BJ (cell line): ENCODE measurements around the gene HID1. TPM values are rescaled to one million over a fixed set of nuclear protein-coding genes. Genes with fewer than 3 reads are reported as not detected.

Experiments used
- CTCF ChIA-PET: fragments of 350-600 bp; formaldehyde crosslinking; extraction: SDS; loops from one replicate; lab custom pipeline; 2021; ENCODE audit warnings: antibody characterized with exemption, inconsistent platforms; lab: Yijun Ruan, JAX
- POLR2A ChIA-PET: fragments of 300-600 bp; sonication (Branson Sonifier 250); formaldehyde crosslinking; extraction: SDS; loops from one replicate; lab custom pipeline; 2021; ENCODE audit warnings: antibody characterized with exemption; lab: Charles Lee
- DNase-seq: peaks from one replicate; pipeline ENCODE4 v3.0.0-alpha.2; 2011; ENCODE audit warnings: low read depth
- H3K27me3 ChIP-seq: 2 replicates; pipeline ENCODE4 v1.6.0; 2011; ENCODE audit warnings: low read length; ENCODE audit not compliant: control insufficient read depth, insufficient read depth
- H3K36me3 ChIP-seq: 2 replicates; pipeline ENCODE4 v1.5.1; 2011; ENCODE audit warnings: low read length; ENCODE audit not compliant: control insufficient read depth, insufficient read depth
- H3K4me3 ChIP-seq: 2 replicates; pipeline ENCODE4 v1.5.1; 2011; ENCODE audit warnings: low read depth, mild to moderate bottlenecking, control low read depth, low read length
- CTCF ChIP-seq: IDR thresholded peaks from 2 replicates; pipeline ENCODE4 v1.5.1; 2011; ENCODE audit warnings: low read depth, mild to moderate bottlenecking, control low read depth, inconsistent platforms, low read length, moderate library complexity; ENCODE audit not compliant: insufficient read depth
- polyA plus RNA-seq: library from polyadenylated mRNA; depleted of rRNA; stranded (reverse); fragments of >200 nt; gene quantifications from 2 replicates; pipeline ENCODE4 v1.2.3, GENCODE V29; 2011

HID1 gene
- polyA plus RNA-seq, 1 experiment: 1.8 TPM

GRCh38 chr17:74943808-74944522 is 28.6 kb downstream of the HID1 start:
- TF ChIP-seq CTCF: no peak
- CTCF ChIA-PET: no interaction called here

GRCh38 chr17:74941128-74941725 is 31.3 kb downstream of the HID1 start:
- H3K27me3 ChIP-seq: peaks cover 32% of the 10 kb centered on the region
- CTCF ChIA-PET: interaction anchor here (0.5 to 0.7 kb wide), 2 partner anchors 20 to 78 kb away, joined by 3 read pairs; no protein-coding TSS in a partner anchor

More at GRCh38 chr17:74943808-74944522, 28.6 kb downstream of the HID1 start:
- H3K27me3 ChIP-seq: peaks cover 13% of the 10 kb centered on the region
- H3K36me3 ChIP-seq: no peaks in the 10 kb centered on the region
- H3K4me3 ChIP-seq: no peak overlapping the region
- POLR2A ChIA-PET: no interaction called here
- DNase-seq: no peak

DNA sequence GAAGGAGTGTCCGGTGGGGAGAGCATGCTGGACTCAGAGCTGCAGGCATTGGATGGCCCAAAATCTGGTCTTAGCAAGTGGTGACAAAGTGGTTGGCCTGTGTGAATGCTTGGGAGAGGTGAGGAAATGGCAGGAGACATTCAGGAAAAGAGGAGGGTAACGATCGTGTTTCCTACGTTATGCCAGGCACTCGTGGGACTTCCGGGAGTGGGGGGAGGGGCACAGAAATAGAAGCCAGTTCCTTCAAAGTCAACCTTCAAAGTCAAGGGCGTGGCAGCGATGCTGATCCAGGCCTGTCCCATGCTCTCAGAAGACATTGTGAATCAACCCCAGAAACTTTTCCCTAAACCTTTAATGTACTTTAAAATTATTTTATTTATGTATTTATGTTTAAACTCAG is 33.0 kb downstream of the HID1 start:
- POLR2A ChIA-PET: no interaction called here
- CTCF ChIA-PET: interaction anchor here (0.6 to 1.3 kb wide), 5 partner anchors 9 to 22 kb away, joined by 3 to 5 read pairs (median 4); no protein-coding TSS in a partner anchor
- Histone ChIP-seq H3K27me3 (peaks cover 42% of the 10 kb centered on the region), H3K36me3 (no peaks in the 10 kb centered on the region), H3K4me3 (no peak overlapping the region)
- TF ChIP-seq CTCF: no peak
- DNase-seq: no peak

More at GRCh38 chr17:74941128-74941725, 31.3 kb downstream of the HID1 start:
- Histone ChIP-seq H3K36me3 (no peaks in the 10 kb centered on the region), H3K4me3 (no peak overlapping the region)
- no peak for TF ChIP-seq CTCF
- DNase-seq: no peak
- POLR2A ChIA-PET: no interaction called here

DNA sequence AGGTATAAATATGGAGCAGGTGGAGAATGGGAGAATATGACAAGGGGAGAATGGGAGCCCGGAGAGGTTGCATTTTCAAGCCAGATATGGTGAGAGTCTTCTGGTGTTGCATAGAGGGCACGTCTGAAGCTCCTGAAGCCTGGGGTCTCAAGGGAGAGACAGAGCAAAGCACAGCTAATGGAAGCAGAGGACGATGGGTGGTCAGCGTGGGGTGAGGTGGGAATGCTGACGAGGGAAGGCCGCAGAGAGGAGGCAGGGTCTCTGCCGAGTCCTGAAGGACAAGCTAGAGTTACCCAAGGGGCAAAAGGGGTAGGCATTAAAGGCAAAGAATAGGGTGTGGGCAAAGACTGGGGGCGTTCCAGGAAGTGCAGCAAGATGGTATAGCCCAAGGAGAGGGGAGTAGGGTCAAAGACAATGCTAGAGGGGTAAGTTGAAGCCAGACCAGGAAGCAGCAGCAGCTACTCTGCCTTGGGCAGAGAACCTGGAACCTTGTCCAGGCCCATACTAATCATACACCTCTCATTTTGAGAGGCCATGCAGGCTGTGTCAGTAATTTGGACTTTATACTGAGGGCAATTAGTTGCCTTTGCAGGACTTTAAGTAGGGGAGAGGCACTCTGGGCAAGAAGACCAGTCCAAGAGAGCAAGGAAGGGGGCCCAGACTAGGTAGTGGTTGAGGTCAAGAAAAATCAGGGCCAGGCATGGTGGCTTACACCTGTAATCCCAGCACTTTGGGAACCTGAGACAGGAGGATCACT is 34.2 kb downstream of the HID1 start:
- Histone ChIP-seq H3K36me3 (no peaks in the 10 kb centered on the region), H3K27me3 (peaks cover 42% of the 10 kb centered on the region), H3K4me3 (no peak overlapping the region)
- no peak for DNase-seq
- ChIA-PET POLR2A (no interaction called here), CTCF (interaction anchor here (1.2 to 1.9 kb wide), 4 partner anchors 11 to 23 kb away, joined by 4 to 7 read pairs (median 4); no protein-coding TSS in a partner anchor)
- TF ChIP-seq CTCF: no peak
